Activated effector memory CD4-positive, alpha-beta T cell treated with Interleukin-2 at 50 U/mL for 16 hours (primary cell): ENCODE measurements around the gene RAD21L1.
"Not testable (repeated sequence)": the region's sequence is repeated elsewhere in the genome, so short reads cannot be mapped to it uniquely, and the experiment has no call there.

ENCODE experiments used
- DNase-seq: peaks from one replicate; pipeline ENCODE4 v3.0.0-alpha.2; 2020

RAD21L1 gene

DNA sequence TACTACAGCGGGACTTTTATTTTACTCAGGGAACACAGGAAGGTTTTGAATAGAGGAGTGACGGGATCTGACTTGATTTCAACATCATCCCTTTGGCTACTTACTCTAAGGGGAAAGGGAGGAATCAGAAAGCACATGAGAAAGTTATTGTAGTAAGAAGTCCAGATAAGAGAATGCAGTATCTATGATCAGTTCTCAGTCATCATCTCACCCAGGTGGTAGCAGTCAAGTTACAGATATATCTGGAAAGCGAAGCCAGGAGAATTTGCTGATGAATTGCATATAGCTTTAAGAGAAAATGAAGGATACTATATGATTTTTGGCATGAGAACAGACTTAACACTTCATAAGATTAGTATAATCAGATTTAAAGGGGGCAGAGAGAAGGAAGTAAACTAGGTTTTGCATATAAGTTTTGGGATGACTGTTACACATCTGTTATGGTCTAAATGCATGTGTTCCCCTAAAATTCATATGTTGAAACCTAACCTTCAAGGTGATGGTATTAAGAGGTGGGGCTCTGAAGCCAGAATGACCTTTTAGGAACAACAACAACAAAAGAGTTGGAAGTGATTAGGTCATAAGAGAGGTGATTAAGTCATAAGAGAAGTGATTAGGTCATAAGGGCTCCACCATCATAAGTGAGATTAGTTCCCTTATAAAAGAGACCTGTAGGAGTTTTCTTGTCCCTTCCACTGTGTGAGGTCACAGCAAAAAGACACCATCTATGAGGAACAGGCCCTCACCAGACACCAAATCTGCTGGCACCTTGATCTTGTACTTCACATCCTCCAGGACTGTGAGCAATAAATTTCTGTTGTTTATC lies 6.7 kb downstream of the RAD21L1 start:
- no peak for DNase-seq

DNA sequence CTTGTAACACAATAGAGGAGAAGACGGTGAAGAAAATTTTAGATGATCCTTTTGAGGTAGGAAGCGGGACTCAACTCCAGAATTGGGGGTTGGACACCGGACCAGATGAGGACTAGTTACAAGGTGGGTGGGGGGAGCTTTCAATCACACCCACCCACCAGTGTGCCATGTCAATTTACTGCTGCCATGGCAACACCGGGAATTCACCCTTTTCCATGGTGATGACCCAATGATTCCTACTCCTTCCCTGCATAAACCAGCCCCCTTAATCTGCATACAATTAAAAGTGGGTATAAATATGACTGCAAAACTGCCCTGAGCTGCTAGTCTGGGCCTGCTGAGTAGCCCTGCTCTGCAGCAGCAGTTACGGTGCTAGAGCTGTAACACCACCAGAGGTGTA lies 14.7 kb downstream of the RAD21L1 start:
- DNase-seq: no peak

DNA sequence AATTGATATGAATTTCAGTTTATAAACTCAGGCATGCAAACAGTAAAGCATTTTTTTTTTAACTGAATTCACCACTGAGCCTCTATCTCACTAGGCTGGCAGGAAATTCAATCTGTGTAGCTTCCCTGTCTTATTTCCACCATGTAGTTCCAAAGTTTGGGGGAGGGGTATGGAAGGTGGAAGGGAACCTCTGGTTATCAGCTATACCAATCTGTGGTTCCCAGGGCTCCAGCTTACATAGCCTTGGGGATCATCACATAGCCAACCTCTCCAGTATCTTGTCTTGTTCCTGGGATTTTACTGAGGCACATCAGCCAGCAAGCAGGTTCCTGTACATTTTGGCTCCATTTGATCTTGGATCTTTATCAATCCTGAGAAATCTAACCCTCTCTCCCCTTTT lies 15.6 kb downstream of the RAD21L1 start:
- no peak for DNase-seq

DNA sequence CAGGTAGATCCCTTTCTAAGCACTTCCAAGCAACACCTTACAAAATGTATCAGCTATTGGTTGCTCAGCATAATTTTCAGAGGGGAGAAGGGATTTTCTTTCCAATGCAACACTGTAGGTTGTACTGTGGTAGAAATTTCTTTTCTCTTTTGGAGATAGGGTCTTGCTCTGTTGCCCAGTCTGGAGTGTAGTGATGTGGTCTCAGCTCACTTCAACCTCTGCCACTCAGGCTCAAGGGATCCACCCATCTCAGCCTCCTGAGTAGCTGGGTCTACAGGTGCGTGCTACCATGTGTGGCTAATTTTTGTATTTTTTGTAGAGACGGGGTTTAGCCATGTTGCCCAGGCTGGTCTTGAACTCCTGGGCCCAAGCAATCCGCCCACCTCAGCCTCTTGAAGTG lies 16.3 kb downstream of the RAD21L1 start:
- DNase-seq: no peak

DNA sequence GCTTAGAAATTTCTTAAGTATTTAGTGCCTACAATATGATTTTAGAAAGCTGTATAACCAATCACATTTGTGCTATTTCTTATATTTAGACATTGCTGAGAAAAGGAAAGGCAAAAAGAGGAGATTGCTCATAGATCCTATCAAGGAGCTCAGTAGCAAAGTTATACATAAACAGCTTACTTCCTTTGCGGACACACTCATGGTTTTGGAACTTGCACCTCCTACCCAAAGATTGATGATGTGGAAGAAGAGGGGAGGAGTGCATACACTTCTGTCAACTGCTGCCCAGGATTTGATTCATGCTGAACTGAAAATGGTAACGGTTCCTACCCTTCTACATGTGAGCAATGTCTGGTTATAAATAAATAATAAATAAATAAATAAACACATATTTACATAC lies 16.7 kb downstream of the RAD21L1 start:
- DNase-seq: no peak

DNA sequence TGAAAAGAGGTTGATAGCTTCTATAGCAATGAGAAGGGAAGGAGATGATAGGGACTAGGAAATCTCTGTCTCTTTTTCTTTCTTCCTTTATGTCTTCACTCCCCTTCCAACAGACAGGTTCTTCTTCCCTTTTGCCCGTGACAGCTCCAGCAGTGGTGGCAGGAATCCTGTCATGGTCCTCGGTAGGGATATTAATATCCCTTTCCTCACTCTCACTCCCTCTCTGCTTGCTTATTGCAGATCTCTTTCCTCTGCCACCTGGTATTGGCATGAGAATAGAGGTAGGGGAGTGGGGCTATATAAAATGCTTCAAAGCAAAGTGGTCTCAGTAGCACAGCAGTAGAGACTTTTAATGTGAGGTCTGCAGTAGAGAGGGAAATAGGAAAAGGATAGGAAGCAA lies 19.7 kb downstream of the RAD21L1 start:
- no peak for DNase-seq

DNA sequence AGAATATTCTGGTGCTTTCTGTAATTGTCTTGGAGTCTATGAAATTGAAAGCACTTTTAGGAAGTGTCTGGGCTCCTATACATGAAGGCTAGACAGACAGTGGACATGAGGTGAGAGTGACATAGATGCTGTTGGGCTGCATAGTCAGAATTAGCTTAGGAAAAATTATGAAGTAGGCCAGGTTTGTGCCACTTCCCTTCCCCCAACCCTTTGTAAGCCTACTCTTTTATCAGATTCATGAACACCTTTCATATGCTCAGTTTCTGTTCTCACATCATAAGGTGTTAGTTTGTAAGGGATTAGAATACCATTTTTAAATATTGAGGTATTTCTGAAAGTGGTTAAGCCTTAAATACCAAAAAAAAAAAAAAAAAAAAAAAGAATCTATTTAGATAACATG lies 21.8 kb downstream of the RAD21L1 start:
- no peak for DNase-seq

DNA sequence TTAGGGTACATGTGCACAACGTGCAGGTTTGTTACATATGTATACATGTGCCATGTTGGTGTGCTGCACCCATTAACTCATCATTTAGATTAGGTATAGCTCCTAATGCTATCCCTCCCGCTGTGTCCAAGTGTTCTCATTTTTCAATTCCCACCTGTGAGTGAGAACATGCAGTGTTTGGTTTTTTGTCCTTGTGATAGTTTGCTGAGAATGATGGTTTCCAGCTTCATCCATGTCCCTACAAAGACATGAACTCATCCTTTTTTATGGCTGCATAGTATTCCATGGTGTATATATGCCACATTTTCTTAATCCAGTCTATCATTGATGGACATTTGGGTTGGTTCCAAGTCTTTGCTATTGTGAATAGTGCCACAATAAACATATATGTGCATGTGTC lies 24.4 kb downstream of the RAD21L1 start:
- DNase-seq: not testable (repeated sequence)

DNA sequence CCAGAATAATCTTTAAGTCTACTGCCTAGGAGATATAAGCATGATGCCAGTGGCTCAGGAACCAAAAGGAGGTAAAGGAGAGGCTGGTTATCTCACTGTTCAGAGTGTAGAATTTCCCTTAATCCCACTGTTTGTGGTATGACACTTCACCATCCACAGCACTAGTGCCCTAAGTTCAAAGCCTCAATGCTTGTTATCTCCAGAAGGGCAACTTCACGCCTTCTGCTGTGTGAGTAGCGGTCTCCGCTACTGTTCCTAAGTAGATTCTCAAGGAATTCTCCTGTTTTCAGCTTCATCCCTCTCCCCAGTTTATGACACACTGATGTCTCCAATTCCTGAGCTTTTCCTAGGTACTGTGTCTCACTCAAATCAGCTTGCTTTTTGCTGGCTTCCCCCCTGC lies 26.6 kb downstream of the RAD21L1 start:
- no peak for DNase-seq

DNA sequence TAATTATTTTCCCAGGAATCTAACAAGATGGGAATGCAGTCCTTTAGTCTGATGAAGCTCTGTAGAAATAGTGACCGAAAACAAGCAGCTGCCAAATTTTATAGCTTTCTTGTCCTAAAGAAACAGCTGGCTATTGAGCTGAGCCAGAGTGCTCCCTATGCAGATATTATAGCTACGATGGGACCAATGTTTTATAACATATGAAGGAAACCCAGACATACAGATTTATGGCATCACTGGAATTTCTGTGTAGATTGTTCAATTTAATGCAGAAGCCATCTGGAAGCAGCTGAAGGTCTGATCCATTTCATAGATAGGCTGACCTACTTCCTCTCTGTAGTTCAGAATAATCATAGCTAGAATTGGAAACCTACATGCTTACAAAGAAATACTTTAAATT lies 28.4 kb downstream of the RAD21L1 start:
- no peak for DNase-seq

DNA sequence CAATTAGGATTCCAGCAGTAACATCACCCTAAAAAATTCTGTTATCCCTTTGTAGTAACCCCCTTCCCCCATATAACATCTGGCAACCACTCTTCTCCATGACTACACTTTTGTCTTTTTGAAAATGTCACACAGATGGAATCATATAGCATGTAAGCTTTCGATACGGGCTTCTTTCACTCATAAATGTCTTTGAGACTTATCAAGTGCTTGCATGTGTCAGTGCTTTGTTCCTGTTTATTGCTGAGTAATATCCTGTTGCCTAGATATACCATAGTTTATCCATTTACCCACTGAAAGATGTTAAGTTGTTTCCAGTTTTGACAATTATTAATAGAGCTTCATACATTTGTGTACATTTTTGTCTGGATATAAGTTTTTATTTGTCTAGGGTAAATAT lies 29.8 kb downstream of the RAD21L1 start:
- no peak for DNase-seq

DNA sequence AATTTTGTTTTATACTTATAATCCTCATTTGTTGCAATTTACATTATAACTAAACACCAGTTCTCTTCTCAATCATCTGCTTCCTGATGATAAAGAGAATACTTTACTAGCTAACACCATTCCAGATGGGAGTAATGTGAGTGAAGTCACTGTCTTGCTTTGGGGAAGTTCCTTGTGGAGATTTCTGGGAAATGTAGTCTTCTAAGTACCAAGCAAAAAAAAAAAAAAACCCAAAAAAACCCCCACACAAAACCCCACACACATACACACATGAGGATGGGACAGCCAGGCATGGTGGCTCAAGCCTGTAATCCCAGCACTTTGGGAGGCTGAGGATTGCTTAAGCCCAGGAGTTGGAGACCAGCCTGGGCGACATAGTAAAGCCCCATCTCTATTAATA lies 38.0 kb downstream of the RAD21L1 start:
- DNase-seq: no peak

DNA sequence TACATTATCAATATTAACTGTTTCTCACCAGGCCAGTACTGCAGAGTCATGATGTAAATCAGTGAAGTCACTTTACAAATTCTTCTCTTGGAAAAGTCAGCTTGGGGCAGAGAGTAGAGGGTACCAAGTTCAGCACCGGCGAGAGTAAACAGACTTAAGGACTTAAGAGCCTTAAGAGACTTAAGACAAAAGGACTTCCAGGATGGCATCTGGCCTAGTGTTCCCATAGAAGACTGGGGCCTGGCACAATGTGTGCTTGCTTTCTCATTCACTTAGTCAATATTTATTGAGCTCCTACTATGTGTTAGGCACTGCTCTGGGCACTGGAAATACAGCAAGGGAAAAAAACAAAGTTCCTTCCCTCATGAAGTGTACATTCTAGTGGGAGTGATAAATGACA lies 38.9 kb downstream of the RAD21L1 start:
- DNase-seq: no peak

DNA sequence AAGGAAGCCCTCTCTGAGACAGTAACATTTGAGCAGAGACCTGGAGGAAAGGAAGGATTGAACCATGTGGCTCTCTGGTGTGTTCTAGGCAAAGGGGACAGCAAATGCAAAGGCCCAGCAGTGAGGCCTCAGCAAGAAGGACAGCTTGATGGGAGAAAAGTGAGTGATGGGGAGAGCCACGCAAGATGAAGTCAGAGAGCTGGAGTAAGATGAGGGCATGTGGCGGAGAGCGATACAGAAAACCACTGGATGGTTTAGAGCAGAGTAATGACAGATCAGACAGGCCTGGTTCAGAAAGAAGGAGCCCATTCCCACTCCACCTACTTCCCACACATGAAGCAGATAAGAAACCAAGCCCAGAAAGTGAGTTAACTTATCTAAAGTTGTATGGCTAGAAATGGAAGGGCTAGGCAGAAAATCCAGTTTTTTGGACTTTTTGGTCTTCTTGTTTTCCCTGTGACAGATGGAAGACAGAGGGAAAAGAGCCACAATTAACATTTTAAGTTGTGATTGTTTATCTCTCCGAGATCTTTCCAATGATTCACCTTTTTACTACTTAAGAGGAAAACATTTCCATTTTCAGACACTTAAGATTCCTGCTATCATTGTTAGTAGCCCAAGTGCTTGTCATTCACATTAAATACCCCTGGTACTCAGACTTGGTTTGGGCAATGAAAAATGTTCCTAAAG lies 39.5 kb downstream of the RAD21L1 start:
- no peak for DNase-seq

DNA sequence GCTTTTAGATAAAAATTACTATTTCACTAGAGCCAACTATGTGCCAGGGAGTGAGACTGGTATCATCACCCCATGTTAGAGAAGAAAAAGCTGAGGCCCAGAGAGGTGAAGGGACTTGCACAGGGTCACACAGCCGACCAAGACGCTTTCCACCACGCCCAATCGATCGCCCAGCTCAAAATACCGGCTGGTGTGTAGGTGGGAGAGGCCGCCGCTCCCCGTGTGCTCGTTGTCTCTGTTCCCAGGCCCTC lies 40.0 kb downstream of the RAD21L1 start:
- DNase-seq: no peak

DNA sequence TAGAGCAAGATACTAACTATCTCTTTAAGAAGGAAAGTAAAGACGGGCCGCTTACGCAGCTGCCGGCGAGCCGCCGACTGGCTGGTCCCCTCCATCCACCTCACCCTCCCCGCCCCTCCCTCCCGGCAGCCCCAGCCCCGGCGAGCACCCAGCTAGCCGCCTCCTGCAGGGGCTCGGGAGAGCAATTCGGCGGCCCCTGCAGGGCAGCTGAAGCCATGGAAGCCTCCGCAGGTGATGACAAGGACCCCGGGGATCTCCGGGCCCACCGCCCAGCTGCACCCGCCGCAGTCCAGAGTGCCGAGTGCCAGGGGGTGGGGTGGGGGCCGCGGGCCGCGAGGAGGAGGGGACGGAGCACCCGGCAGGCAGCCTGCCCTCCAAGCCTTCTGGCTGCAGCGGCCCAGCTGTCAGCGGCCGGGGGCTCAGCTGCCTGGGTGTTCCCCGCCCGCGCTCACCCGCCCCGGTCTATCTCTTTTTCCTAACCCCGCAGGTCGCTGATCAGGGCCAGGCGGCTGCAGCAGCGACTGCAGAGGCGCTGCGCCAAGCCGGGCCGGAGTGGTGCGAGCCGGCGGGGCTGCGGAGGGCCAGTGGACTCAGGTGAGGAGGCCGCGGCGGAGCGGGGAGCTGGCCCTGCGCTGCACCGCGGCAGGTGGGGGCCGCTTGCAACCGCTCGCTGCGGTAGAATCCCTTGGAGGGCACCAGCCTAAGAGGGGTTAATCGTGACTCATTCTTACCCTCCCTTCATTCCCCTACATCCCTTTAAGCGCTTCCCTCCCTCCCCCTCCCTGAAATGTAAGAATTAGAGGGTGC lies 40.5 kb downstream of the RAD21L1 start, which contains the start of gene SNPH:
Gene SNPH, plus strand, starts transcription at position 128 of the 807 bp plus-strand sequence. CDS start 29,946 bp downstream, outside the sequence.
- peak; percentile 64 for DNase-seq

DNA sequence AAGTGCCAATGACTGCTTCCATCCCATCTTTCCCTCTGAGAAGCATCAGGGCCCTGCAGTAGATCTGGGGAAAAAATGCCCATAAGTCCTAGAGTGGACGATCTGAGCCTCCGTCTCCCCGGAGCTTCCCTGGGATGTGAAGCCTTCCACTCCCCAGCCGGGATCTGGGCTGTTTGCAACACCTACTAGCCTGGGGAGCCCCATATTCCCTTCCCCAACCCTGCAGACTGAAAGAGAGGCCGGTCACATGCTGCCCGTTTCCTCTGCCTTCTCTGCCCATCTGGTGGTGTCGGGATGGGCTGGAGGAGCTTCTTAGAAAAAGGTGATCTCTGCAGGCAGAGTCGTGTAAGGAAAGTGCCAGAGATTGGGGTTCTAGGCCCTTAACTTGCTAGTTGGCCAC lies 41.3 kb downstream of the RAD21L1 start:
- no peak for DNase-seq

DNA sequence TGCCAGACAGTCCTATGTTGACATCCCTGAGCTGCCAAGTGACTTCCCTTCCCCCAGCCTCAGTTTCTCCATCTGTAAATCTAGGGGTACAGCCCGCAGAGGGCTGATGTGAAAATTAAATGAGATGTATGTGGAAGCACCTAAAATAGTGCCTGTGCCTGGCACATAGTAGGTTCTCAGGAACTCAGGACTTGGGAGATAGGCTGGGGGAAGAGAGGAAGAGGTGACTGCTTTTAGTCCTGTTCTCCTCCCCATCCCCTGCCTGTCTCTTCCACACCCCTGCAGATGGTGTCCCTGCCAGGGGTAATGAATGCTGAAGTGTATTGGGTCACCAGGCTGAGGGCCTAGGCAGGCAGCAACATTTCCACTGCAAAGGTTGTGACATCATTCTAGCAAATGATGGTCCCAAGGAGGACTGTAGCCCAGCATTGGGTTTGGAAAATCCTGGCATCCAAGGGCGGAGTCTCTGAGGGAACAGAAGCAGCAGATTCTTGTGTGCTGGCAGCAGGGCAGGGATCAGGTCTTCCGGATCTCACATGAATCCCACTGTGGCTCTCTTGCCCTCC lies 42.0 kb downstream of the RAD21L1 start:
- DNase-seq: no peak

DNA sequence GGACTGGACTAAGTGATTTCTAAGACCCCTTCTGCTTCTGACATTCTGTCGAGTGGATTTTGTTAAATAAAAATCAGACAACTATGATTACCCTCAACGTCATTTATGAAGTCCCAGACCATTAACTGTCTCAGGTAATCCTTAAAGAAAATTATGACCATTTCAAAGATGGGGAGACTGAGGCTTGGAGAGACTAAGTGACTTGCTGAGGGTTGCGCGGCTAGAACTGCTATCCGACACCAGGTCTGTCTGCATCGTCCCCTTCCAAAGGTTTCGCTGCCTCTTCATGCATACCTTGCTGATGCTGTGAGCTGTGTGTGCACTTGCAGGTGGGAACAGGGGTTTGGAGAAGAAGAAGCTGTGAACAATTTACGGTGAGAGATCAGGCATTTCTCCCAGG lies 43.4 kb downstream of the RAD21L1 start:
- DNase-seq: no peak

DNA sequence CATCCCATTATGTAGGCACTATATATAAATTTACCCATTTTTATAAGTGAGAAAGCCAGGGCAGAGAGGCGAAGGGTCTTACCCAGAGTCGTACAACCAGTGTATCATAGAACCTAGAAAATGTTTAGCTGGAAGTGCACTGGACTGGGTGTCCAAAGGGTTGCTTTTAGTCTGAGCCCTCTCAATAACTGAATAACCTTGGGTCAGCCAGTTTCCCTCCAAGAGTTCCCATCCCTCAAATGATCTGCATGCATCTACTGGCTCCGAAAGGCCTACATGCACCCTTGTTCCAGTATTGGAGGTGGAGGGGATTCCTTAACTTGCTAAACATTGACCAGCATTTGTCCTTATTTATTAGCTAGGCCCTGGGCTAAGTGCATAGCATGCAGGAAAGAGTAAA lies 44.0 kb downstream of the RAD21L1 start:
- DNase-seq: no peak

DNA sequence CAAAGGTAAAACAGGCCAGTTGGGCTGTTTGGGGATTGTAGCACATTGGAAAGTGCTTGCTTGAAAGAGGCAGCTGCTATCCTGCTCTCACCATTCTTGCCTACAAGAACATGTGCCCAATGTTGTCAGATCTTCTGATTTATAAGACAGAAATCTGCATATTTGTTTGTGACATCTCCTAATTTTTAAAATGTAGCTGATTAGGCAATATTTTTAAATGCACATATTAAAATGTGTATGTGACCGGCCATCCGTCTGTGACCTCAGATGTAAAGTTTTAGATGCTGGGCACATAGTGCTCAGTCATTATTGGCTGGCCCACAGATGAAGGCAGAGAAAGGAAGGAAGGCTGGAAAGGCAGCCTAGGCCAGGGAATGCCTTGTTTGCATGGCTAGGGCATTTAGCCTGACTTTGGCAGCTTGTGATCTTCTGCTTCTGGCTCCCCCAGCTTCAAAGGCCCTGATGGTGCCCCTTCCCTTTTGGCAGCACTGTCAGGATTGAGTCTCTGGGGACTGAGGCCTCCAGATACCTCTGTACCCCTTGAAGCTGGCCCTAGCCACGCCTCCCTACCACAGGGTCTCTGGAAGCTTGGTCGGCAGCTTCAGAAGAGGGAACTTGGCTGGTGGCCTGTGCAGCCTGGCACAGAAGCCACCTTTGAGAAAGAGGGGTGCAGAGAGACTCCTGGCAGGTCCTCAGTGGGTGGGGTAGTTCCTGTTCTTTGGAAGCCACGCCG lies 46.7 kb downstream of the RAD21L1 start:
- DNase-seq: no peak

DNA sequence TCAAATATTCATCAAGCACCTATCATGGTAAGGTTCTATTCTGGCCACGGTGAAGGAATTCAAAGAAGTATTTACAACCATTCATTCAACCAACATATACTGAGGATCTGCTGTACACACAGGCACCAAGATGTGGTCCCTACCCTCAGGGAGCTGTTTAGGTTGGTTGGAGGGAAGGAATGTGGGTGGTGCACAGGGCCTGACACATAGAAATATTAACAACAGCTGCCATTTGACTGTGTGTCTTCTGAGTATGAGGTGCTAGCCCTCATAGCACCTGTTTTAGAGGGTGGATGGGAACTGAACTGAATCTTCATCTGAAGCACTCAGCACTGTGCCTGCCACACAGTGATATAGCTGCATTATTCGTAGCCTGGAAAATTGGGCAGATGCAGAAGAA lies 47.5 kb downstream of the RAD21L1 start:
- DNase-seq: no peak
